GM19452 (cell line): Measurements from ENCODE around the gene MIGA1.
A peak's percentile ranks its signal among the peaks of the same experiment; 100 is the strongest.

Experiments used
- ATAC-seq: cut with Tn5 transposase; IDR thresholded peaks from one replicate; pipeline ENCODE4 v1.9.1; 2021; ENCODE audit not compliant: unreplicated experiment

The MIGA1 gene

GRCh38 chr1:77841574-77841973, 62.1 kb downstream of the MIGA1 start:
- no peak for ATAC-seq

- ATAC-seq = no peak
Observed at GRCh38 chr1:77845951-77846350, 66.5 kb downstream of the MIGA1 start.

- no peak for ATAC-seq
Observed at GRCh38 chr1:77846966-77847365, 67.5 kb downstream of the MIGA1 start.

GRCh38 chr1:77847621-77848080, 68.2 kb downstream of the MIGA1 start:
- ATAC-seq = no peak

GRCh38 chr1:77850082-77850481, 70.6 kb downstream of the MIGA1 start:
- ATAC-seq = no peak

- no peak for ATAC-seq
Observed at GRCh38 chr1:77857552-77857951, 78.1 kb downstream of the MIGA1 start.

GRCh38 chr1:77858725-77859124, 79.3 kb downstream of the MIGA1 start:
- no peak for ATAC-seq

GRCh38 chr1:77859248-77859647, 79.8 kb downstream of the MIGA1 start:
- no peak for ATAC-seq

GRCh38 chr1:77866296-77866695, 86.8 kb downstream of the MIGA1 start:
- no peak for ATAC-seq

GRCh38 chr1:77872645-77873044, 93.2 kb downstream of the MIGA1 start:
- no peak for ATAC-seq

GRCh38 chr1:77873461-77873860, 94.0 kb downstream of the MIGA1 start:
- no peak for ATAC-seq

GRCh38 chr1:77874804-77875445, 95.5 kb downstream of the MIGA1 start:
- ATAC-seq = no peak

GRCh38 chr1:77876884-77877283, 97.4 kb downstream of the MIGA1 start:
- no peak for ATAC-seq

- ATAC-seq = no peak
Observed at GRCh38 chr1:77881061-77881460, 101.6 kb downstream of the MIGA1 start.

GRCh38 chr1:77882411-77882810, 103.0 kb downstream of the MIGA1 start:
- no peak for ATAC-seq

GRCh38 chr1:77888081-77888780, 108.8 kb downstream of the MIGA1 start, which contains the start of gene NEXN:
TSS of gene NEXN (plus strand) at chr1:77888624. CDS start at chr1:77916107, 27,483 bp downstream.
- ATAC-seq = peak; percentile 32

GRCh38 chr1:77888781-77889642, 109.6 kb downstream of the MIGA1 start:
- ATAC-seq = peak; percentile 69

- ATAC-seq = no peak
Observed at GRCh38 chr1:77889671-77890070, 110.2 kb downstream of the MIGA1 start.

- ATAC-seq = no peak
Observed at GRCh38 chr1:77891200-77891599, 111.8 kb downstream of the MIGA1 start.

- ATAC-seq = no peak
Observed at GRCh38 chr1:77899647-77900320, 120.3 kb downstream of the MIGA1 start.

GRCh38 chr1:77900687-77901293, 121.3 kb downstream of the MIGA1 start:
- no peak for ATAC-seq
